Measurements from ENCODE around the gene MAD2L1.

GRCh38 chr4:120071192-120071795 is 4.6 kb upstream of the MAD2L1 start:
- no peak for TF ChIP-seq ATF2 (tag by site-specific recombination; IDR thresholded peaks at IDR 0.05; ENCODE audit: low read depth)
- no peak for TF ChIP-seq ZNF354C (tag by site-specific recombination; IDR thresholded peaks at IDR 0.05; ENCODE audit: borderline replicate concordance, low read depth)
- TF ChIP-seq CTCF (tag by site-specific recombination; IDR thresholded peaks at IDR 0.05), result no peak
- no peak for TF ChIP-seq YY1 (tag by site-specific recombination; IDR thresholded peaks at IDR 0.05)
- no peak for TF ChIP-seq OSR2 (tag by site-specific recombination; IDR thresholded peaks at IDR 0.05)
- TF ChIP-seq KLF16 (tag by site-specific recombination; IDR thresholded peaks at IDR 0.05), result no peak
- no peak for TF ChIP-seq SETDB1 (IDR thresholded peaks at IDR 0.05; ENCODE audit: insufficient read length, low read length)
- TF ChIP-seq ZNF121 (tag by site-specific recombination; IDR thresholded peaks at IDR 0.05), result no peak
- TF ChIP-seq ZFHX2 (tag by site-specific recombination; conservative IDR thresholded peaks at IDR 0.05), result no peak
- TF ChIP-seq ZNF302 (tag by site-specific recombination; IDR thresholded peaks at IDR 0.05; ENCODE audit: low read depth), result no peak
- TF ChIP-seq ZNF140 (tag by site-specific recombination; IDR thresholded peaks at IDR 0.05), result no peak
- no peak for TF ChIP-seq REST (tag by site-specific recombination; IDR thresholded peaks at IDR 0.05)
